Upper lobe of right lung (tissue), 1 donor: Measurements from ENCODE around the gene NCEH1. TPM values are rescaled to one million over a fixed set of nuclear protein-coding genes. Genes with fewer than 3 reads are reported as not detected.

Experiments
- ATAC-seq: fragments of 200-7000 bp; cut with Tn5 transposase; one replicate; pipeline ENCODE4 v1.9.1; 2020; ENCODE audit warnings: mild to moderate bottlenecking, moderate library complexity
- DNase-seq: peaks from one replicate; pipeline ENCODE4 v3.0.0-alpha.2; 2020
- H3K27ac ChIP-seq: fragments of 200-600 bp; one replicate; pipeline ENCODE4 v1.8.0; 2022
- H3K27me3 ChIP-seq: fragments of 200-600 bp; one replicate; pipeline ENCODE4 v1.8.0; 2022; ENCODE audit warnings: mild to moderate bottlenecking
- H3K36me3 ChIP-seq: fragments of 200-600 bp; one replicate; pipeline ENCODE4 v1.8.0; 2022
- H3K4me1 ChIP-seq: fragments of 200-600 bp; one replicate; pipeline ENCODE4 v1.8.0; 2022
- H3K4me3 ChIP-seq: fragments of 200-600 bp; one replicate; pipeline ENCODE4 v1.8.0; 2022; ENCODE audit warnings: mild to moderate bottlenecking
- H3K9me3 ChIP-seq: fragments of 200-600 bp; one replicate; pipeline ENCODE4 v1.8.0; 2022
- intact Hi-C: fragments of 100-400 bp; cut with DNase I; formaldehyde crosslinking; loops from one replicate; pipeline ENCODE4 v1.11.0; 2022
- total RNA-seq: library from RNA; stranded (reverse); fragmentation: NEBNext Ultra II Directional; extraction: Animal tissue kit (Norgen Biotek cat#: 25700); gene quantifications from one replicate; pipeline ENCODE4 v1.2.1, GENCODE V29; 2021
- TF ChIP-seq, protein P1 (sequence below): fragments of 200-600 bp; IDR thresholded peaks from one replicate; pipeline ENCODE4 v1.8.0; 2022; ENCODE audit warnings: antibody characterized with exemption
- donor health status: DM: no; HTN: yes; CAD: no; lungs with severe emphysema.

The NCEH1 gene
- total RNA-seq, 1 donor from 2014 or later: 62.1 TPM

DNA sequence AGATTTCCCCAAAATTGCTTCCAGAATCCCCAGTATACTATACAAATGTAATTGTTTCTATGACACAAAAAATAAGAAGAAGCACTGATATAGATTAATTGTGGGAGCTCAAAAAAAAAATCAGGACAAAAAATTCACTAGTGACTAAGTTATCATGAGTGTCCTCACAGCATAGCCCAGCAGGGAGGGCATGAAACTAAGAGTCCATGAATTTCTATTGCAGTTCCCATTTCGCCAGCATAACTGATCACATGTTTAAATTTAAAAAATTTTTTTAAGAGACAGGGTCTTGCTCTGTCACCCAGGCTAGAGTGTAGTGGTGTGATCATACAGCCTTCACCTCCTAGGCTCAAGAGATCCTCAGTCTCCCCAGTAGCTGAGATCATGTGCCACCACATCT, 10.6 kb downstream of the NCEH1 start:
- no peak for DNase-seq
- Histone ChIP-seq H3K4me1 (peaks cover 10% of the 10 kb centered on the region), H3K27ac (no peak overlapping the region), H3K27me3 (no peaks in the 10 kb centered on the region), H3K36me3 (no peaks in the 10 kb centered on the region), H3K9me3 (no peaks in the 10 kb centered on the region), H3K4me3 (no peak overlapping the region)
- TF ChIP-seq, protein P1, sequence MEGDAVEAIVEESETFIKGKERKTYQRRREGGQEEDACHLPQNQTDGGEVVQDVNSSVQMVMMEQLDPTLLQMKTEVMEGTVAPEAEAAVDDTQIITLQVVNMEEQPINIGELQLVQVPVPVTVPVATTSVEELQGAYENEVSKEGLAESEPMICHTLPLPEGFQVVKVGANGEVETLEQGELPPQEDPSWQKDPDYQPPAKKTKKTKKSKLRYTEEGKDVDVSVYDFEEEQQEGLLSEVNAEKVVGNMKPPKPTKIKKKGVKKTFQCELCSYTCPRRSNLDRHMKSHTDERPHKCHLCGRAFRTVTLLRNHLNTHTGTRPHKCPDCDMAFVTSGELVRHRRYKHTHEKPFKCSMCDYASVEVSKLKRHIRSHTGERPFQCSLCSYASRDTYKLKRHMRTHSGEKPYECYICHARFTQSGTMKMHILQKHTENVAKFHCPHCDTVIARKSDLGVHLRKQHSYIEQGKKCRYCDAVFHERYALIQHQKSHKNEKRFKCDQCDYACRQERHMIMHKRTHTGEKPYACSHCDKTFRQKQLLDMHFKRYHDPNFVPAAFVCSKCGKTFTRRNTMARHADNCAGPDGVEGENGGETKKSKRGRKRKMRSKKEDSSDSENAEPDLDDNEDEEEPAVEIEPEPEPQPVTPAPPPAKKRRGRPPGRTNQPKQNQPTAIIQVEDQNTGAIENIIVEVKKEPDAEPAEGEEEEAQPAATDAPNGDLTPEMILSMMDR: no peak
- intact Hi-C loops: no loop called here
- no peak for ATAC-seq

DNA sequence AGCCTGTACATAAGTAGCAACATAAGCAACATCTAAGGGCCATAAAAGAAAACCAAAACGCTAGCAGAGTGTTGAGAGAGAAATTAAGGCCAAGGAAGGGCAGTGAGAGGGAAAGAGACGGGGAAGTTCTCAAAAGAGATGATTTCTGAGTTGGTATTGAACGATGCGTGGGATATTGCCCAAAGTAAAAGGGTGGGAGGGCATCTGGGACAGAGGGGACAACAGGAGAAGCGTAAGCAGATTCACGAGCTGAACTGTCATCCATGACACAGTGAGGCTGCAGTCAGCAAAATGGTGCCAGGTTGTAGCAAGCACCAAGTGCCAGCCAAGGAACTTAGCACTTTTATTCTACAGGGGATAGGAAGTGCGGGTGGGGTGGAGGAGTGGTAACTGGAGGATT, 11.8 kb downstream of the NCEH1 start:
- no peaks in the 10 kb centered on the region for H3K36me3 ChIP-seq
- H3K27ac ChIP-seq: peak overlapping the region; percentile 77
- peaks cover 10% of the 10 kb centered on the region for H3K4me1 ChIP-seq
- no peaks in the 10 kb centered on the region for H3K9me3 ChIP-seq
- no peak for DNase-seq
- no peaks in the 10 kb centered on the region for H3K27me3 ChIP-seq
- ATAC-seq: peak; percentile 78
- TF ChIP-seq, protein P1: no peak
- intact Hi-C loops: no loop called here
- no peak overlapping the region for H3K4me3 ChIP-seq

- Histone ChIP-seq H3K9me3 (no peaks in the 10 kb centered on the region), H3K4me3 (no peak overlapping the region), H3K36me3 (no peaks in the 10 kb centered on the region), H3K27ac (peak overlapping the region; percentile 77), H3K27me3 (no peaks in the 10 kb centered on the region), H3K4me1 (peaks cover 10% of the 10 kb centered on the region)
- ATAC-seq (peak; percentile 69), DNase-seq (peak; percentile 77)
- TF ChIP-seq, protein P1: no peak
- intact Hi-C loops: no loop called here
These were observed 12.2 kb downstream of the NCEH1 start for GRCh38 chr3:172698631-172699030.

GRCh38 chr3:172697558-172697957, 13.3 kb downstream of the NCEH1 start:
- intact Hi-C loops: no loop called here
- Histone ChIP-seq H3K27me3 (no peaks in the 10 kb centered on the region), H3K4me1 (peaks cover 13% of the 10 kb centered on the region), H3K9me3 (no peaks in the 10 kb centered on the region), H3K27ac (no peak overlapping the region), H3K4me3 (no peak overlapping the region), H3K36me3 (no peaks in the 10 kb centered on the region)
- ATAC-seq: no peak
- TF ChIP-seq, protein P1: no peak
- no peak for DNase-seq

- TF ChIP-seq, protein P1: no peak
These were observed 14.5 kb downstream of the NCEH1 start for GRCh38 chr3:172696357-172696756.

More at GRCh38 chr3:172696357-172696756, 14.5 kb downstream of the NCEH1 start:
- Histone ChIP-seq H3K4me1 (peaks cover 24% of the 10 kb centered on the region), H3K27me3 (no peaks in the 10 kb centered on the region), H3K4me3 (no peak overlapping the region), H3K27ac (no peak overlapping the region), H3K9me3 (no peaks in the 10 kb centered on the region), H3K36me3 (no peaks in the 10 kb centered on the region)
- intact Hi-C loops: no loop called here
- ATAC-seq (no peak), DNase-seq (no peak)
